Daoy (cell line): ENCODE measurements around the gene INPP5D. TPM values are rescaled to one million over a fixed set of nuclear protein-coding genes. Genes with fewer than 3 reads are reported as not detected.
"Not testable (repeated sequence)": the region's sequence is repeated elsewhere in the genome, so short reads cannot be mapped to it uniquely, and the experiment has no call there.

Experiments
- DNase-seq: peaks from one replicate; pipeline ENCODE4 v3.0.0-alpha.2; 2015; ENCODE audit warnings: low read depth
- total RNA-seq: library from RNA; depleted of rRNA; stranded (reverse); fragments of >200 nt; shearing (Covaris generic); gene quantifications from 2 replicates; pipeline ENCODE4 v1.2.3, GENCODE V29; 2014

Gene INPP5D
- total RNA-seq, 1 experiment from 2014 or later: not detected

DNA sequence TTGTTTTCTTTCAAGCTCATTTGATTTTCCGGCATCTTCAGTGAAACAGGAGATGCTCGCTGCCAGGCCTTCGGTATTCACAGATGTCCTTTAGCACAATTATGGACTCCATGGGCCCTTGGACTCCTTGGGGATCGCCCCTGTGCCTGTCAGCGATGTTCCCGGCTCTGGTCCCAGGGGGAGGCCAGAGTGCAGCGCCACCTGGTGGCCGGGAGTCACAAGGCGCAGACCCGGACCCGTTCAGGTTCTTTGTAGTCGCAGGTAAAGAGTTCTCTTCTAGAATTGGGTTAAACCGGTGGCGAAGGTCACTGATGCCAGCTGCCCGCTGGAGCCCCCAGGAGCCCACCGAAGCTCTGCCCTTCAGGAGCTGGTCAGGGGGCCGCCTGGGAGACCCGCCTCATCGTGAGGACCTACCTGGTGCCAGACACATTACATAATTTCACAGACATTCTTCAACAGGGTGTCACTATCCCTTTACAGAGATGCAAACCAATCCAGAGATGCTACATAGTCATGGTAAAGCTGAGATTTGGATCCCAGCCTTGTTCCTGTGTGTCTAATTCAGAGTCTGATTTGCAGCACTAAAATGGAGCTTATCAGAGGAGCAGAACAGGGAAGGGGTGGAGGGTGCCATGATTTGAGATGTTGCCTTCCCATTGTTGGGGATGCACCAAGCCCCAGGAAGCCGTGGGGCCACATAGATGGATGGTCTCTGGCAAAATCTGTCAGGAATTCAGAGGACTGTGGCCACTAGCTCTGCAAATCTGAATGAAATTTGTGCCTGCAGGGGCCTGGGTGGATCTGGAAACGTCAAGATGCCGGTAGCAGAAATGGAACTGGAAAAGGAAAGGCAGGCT lies 6.0 kb upstream of the INPP5D start:
- peak; percentile 64 for DNase-seq

DNA sequence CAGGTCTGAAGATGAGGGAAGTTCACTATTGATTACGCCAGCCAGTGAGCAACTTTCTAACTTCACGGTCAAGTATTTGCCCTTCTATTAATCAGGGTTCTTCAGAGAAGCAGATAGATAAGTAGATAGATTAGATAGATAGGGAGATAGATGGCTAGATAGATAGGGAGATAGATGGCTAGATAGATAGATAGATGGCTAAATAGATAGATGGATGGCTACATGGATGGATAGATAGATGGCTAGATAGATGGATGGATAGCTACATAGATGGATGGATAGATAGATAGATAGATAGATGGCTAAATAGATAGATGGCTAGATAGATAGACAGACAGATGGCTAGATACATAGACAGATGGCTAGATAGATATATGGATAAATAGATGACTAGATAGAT lies 4.8 kb upstream of the INPP5D start:
- DNase-seq: no peak

DNA sequence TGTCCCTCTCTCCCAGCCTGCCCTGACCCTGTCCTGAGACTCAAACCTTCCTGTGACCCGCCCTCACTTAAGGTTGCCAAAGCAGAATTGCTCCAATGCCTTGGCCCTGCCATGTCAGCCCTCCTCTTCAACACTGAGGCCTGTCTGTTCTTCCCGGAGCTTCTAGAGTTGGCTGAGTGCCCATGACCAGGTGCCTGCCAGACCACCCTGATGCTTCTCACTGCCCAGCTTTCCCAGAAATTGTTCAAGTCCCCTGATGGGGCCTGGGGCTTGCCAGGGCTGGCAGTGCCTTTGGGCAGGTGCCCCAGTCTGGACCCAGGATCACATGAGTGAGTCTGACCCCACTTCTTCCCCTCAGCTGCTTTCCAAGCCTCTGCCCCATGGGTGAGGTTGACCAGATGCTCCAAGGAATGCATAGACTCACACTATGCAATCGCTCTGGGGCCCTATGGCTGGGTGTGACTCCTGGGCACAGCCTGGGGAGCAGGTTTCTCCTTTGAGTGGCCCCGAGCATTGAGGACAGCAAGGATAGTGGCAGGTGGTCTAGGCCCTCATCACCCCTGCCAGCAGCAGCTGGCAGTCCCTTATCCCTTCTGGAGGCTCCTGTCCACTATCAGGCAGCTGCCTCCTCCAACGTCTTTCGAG lies 3.1 kb upstream of the INPP5D start:
- DNase-seq: no peak

DNA sequence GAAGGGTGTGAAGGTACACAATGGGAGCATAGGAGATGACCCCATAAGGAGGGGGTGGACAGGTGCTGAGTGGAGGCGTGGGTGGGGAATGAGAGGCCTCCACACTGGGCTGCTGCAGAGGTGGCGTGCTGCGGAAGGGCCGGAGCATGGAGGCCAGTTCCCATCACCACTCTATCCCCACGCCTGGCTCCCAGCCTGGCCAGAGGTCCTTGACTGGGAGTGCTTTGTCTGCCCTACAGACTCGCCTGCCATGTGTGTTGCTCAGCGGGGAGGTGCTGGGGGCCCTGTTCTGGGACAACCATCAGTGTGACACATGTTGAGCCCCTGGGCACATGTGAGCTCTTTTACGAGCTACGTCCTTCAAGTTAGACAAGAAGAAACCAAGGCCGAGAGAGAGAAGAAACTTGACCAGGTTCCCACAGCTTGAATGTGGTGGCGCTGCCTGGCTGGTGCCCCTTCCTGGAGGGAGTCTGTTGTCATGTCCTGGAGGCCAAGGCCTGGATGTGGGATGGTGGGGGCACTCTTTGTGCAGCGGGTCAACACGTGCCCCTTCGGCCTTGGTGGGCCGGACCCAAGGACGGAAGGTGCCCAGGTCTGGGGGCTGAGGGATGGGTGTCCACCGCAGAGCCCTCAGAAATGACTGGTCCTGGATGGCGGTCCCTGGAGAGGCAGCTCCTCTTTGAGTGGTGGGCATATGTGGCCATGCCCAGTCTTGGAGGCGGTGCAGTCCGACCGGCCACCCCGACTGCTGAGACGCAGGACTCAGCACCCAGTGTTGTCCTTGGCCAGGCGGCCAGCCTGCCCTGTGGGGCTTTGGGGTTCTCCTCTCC lies 1.2 kb upstream of the INPP5D start:
- no peak for DNase-seq

DNA sequence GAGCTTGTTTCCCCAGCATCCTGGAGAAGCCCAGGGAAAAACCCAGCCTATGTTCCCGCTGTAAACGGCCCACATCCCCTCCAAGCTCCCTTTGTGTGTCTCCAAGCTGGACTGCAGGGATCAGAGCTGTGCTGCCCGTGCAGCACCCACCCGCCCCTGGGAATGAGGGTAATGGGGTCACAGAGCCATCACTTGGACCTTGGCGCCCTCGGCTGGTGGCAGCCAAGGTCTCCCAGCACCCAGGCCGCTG lies 670 bp upstream of the INPP5D start:
- DNase-seq: no peak

DNA sequence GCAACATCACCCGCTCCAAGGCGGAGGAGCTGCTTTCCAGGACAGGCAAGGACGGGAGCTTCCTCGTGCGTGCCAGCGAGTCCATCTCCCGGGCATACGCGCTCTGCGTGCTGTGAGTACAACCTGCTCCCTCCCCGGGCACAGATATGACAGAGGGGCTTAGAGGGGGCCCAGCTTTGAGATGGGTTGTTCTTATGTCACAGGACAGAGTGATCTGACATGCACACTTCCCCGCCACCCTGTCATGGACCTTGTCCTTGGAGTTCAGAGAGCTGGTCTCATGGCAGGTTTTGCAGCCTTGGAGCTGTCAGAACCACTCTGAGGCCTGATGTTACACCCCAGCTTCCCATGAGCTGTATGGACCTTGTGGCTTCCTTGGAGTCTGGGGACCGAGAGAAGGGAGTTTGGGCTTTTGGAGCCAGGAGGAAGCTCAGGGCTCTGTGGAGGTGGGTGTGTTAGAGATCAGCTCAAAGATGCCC lies 398 bp downstream of the INPP5D start:
- DNase-seq: no peak

DNA sequence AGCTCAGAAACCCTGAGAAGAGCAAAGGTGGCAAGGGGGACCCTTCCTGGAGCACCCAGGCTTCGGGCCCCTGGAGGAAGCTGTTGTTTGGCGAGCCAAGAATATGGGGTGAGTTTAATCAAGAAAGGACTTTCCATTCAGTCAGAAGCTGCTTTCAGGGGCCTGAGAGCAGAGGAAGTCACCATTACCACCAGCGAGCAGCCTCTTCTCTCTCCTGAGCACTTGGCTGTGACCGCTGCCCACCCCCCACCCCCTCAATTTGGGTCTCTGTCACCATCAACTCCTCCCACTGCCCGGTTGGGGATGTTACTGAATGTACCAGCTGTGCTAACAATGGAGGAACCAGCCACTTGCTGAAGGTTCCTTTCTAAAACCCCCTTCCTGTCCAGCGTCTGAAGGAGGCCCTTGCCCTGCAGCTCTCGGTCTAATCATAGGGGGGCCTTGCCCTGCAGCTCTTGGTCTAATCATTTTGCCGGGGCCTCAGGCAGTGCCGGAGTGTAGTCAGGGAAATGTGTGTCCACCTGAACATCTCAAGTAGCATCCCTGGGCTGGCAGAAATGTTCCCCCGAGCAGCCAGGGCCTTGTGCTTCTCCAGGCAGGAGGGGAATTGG lies 943 bp downstream of the INPP5D start:
- no peak for DNase-seq

DNA sequence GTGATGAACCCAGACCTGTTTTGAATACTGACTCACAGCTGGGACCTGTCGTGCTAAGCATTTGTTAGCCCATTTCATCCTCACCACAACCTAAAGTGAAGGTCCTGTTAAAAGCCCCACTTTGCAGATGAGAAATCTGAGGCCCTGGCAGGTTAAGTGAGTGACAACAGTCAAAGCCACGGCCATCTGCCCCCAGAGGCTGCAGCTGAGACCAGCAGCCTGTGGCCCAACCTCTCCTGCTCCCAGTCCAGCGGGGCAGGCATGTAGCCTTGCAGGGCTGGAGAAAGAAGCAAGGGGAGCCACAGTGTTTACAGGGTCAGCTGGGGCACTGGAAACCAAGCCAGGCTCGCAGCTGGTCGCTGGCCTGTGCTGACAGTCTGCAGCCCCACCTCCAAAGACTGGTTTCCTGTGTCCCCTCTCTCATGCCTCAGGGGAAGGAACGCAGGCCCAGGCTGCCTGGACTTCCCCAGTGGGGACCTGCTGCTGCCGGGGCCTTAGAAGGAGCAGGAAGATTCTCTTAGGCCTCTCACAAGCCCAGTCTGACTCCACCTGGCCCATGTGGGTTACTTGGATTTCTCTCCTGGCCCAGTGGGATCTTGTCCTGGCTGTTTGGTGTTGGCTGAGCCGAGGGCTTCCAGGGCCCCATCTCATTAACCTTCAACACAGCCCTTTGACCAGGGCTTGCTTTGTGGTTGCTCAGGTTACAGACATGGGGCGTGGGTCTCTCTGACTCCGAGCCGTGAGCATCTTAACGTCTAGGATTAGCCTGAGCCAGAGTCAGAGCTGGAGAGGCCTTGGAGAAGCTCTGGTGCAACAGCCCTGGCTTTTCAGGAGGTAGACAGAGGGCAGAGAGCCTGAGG lies 1.7 kb downstream of the INPP5D start:
- DNase-seq: no peak

DNA sequence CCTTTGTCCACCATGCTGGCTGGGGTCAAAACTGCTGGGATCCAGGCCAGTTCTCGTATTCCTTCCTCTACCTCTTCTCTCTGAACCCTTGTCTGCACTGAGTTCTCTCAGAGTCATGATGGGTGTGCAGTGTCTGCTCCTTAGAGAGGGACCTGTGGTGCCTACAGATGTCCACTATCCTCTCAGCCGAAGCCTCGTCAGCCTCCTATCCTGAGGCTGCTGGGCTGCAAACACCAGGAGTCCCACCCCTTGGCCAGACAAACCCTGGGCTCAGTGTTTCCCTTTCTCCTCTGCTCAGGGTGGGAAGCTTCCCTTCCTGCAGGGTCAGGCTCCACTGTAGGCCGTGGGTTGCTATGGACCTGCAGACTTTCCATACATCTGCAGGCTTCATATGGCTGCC lies 2.3 kb downstream of the INPP5D start:
- no peak for DNase-seq

DNA sequence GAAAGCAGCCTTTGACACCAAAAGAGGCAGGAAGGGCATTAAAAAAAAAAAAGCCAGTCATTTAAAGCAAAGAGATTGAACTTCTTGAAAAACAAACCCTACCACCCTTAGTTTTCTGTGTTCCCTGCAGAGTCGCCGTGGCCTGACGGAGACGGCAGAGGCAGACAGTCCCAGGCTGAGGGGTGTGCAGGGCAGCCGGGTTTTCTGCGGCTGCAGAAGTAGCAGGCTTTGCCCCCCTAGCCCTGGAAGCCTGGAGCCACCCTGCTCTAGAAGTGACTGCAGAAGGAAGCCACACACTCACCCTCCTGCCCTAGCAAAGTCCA lies 2.8 kb downstream of the INPP5D start:
- no peak for DNase-seq

DNA sequence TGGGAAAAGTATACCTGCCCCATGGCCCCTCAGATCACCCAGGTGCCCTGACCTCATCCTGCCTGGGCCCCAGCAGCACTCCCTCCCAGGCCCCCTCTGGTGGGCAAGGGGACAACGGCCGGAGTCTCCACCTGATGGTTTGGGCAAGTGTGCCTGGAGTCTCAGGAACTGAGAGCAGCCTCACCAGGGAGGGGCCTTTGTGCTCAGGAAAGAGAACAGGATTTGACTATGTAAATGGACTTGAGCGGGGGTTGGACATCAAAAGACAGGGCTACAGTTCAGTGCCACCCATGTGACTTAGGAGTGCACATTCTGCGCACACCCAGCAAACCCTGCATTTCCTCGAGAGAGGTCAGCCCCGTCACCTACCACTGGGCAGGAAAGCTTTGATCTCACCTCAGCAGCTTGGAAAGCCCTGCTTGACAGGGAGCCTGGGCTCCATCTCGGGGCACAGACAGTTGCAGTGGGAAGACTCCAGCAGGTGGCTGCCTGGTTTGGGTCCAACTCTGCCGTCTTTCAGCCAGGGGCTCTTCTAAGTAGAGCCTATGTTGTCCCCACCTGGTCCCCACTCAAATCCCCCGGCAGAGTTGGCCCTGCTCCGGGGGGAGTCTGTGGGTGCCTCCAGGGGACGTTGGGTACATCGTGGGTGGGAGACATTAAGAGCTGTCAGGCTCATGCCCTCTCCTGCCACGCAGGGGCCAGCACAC lies 3.3 kb downstream of the INPP5D start:
- no peak for DNase-seq

DNA sequence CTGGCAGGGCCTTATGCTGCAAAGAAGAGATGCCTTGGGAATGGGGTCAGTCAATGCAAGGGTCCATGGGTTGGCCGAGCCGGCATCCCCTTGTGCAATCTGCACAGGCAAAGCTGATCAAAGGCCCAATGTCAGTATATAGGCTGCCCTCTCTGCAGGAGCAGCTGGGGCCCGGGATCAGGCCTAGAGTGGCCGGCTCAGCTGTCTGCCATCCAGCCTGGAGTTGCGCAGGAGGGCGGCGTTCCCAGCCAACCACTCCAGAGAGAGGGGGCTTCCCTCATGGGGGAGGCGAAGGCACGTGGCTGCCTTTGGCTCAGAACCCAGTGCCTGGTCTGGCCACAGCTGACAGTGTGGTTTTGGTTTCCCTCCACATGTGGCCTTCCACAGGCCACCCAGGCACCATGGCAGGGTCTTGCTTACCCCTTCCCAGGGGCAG lies 3.9 kb downstream of the INPP5D start:
- no peak for DNase-seq

DNA sequence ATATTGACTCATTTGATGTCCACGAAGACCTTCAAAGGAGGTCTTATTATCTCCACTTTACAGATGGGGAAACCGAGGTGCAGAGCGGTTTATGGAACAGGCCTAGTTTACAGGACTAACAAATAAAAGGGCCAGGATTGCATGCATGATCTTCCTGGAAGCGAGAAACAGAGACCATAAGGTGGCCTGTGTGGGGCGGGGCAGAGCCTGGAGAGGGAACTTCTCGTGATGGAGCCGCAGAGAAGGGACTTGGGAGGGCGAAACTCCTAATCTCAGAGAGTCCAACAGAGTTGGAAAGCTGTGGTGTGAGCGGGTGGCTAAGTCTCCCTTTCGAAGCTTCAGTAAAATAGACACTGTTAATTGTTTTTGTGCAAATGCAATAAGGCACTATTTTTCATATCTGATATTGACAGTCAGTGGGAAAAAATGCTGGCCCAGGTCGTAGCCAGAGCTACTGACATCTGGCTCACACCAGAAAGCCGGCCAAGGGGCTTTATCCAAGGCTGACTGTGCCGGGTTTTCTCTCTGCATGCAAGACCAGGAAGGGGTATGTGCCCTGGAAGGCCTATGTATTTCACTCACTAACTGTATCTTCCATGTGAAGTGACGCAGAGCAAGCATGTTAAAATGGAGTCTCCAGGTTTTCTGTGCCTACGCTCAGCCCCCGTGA lies 4.5 kb downstream of the INPP5D start:
- no peak for DNase-seq

DNA sequence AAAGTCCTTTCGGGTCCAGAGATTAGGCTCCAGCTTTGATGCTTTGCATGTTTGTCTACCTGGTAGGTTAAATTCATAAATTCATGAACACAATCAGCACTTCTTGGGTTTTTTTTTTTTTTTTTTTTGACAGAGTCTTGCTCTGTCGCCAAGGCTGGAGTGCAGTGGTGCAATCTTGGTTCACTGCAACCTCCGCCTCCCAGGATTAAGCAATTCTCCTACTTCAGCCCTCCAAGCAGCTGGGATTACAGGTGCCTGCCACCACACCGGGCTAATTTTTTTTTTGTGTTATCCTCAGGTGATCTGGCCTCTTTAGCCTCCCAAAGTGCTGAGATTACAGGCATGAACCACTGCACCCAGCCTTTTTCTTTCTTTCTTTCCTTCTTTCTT lies 5.1 kb downstream of the INPP5D start:
- not testable (repeated sequence) for DNase-seq

DNA sequence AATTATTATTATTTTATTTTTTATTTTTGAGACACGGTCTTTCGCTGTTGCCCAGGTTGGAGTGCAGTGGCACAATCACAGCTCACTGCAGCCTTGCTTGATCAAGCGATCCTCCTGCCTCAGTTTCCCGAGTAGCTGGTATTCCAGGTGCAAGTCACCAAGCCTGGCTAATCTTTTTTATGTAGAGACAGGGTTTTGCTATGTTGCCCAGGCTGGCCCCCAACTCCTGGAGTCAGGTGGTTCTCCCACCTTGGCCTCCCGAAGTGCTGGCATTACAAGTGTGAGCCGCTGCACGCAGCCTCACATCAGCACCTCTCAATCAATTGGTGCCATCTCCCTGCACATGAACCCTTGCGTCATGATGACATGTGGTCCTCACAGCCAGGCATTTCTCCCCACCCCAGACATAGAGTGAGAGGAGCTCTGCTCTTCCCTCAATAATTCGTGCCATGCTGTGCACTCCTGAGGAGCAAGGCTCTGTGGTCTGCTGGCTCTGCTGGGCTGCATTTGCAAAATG lies 5.9 kb downstream of the INPP5D start:
- no peak for DNase-seq

DNA sequence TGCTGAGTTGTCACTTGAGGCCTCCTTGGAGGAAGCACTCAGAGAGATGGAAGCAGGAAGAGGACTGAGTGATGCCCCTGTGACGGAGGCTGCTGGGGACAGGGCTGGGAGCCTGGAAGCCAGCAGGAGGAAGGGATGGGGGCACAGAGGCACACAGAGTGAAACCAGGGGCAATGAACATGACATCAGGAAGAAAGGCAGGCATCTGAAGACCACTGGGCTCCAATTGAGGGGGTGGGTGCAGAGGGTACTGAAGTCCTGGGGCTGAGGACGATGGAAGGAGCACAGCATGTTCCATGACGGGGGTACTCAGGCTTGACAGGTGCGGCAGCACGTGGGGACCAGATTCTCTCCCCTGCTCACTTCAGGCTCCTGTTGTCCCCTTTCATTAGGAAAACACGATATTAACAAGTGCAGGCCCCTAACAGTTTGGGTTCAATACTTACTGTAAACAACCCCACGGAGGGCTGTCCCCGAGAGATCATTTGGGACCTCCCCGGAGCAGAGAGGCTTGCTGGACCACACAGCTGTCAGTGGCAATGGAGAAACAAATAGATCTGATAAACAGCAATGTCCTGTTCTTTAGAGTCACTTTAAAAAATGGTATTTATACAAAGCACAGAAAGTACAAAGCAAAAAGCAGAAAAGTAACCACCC lies 8.7 kb downstream of the INPP5D start:
- no peak for DNase-seq

DNA sequence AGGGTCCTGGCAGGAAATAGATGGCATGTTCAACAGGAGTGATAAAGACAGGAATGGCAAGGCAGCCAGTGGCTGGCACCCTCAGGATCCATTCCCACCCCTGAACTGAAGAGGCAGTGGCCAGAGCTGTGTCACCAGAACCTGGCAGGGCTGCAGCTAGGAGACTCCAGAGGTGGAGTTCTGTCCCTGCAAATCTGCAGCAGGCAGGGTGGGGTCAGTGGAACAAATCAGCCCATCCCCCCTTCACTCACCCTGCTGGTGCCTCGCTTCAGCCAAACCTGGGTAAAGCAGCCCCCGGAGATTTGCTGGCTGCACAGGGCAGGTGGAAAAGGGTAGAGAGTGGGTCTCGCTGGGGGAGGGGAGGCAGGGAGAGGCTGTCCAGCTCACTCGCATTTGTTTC lies 12.7 kb downstream of the INPP5D start:
- no peak for DNase-seq

DNA sequence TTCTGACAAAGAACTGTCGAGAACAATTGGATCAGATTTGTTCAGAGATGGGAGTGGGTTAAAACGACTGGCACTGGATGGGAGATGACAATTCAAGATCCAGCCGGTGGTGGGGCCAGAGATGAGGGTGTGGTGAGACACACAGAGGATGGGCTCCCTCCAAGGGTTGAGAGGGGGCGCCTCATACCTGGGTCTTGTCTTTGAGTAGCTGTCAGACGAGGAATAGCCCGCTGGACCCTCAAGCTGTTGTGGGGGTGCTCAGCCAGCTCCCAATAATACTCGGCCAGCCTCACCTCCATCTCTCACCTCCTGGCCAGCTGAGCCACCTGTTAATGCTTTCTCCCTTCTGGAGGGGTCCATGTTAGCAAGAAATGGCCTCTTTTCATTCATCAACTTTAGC lies 14.0 kb downstream of the INPP5D start:
- DNase-seq: no peak

DNA sequence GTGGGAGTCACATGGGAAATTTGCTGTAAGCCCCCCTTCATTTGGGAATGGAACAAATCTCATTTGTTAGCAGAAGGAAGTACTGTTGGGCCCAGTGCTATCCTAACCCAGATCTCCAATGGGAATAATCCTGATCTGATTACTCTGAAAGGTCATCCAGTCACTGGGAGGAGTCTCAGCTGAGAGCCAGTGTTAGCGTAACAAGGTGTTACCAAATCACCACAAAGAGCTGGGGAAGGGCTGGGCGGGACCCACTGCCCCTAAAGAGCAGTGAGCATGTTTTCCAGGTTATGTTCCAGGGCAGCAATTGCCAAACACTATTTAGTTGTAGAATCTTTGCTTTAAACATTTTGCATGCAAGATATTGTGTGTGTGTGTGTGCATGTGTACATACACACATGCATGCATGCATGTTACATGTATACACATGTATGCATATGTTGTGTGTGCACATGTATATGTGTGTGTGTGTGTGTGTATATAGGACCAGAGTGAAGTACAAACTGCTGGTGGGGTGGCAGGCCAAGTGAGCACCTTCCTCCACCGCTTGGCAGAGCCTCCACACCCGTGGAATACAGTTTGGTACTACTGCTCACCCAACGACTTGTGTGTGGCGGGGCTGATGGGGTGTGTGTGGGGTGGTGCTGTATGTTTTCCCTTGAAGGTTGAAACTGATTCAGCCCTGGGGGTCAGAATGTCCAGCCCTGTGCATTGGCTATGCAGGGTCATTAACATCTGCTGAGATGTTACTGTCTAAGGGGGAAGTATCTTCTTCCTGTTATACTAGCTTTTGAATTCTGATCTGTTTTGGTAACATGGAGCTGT lies 15.2 kb downstream of the INPP5D start:
- no peak for DNase-seq
